ENCODE data around the gene COPG1. TPM values are rescaled to one million over a fixed set of nuclear protein-coding genes. Genes with fewer than 3 reads are reported as not detected.

COPG1 gene
- total and polyA plus RNA-seq, 2 of the 13 experiments (the other 11 are each of a cell fraction or from before 2014, with no cell fraction given): 98.6 to 166 TPM

DNA sequence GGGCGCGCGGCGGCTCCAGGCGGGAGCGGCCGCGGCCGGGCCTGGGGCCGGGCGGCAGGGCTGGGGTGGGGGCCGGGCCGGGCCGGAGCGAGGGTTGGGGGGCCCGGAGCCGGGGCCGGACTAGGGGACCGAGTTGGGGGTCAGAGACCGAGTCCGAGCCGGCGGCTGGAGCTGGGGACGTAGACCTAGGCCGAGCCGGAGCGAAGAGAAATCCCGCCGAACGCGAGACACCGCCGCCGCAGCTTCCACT is 66.5 kb downstream of the COPG1 start (continued):
- peak; percentile 75; the same call in 1 of the 2 replicates for TF ChIP-seq ZFX (CRISPR knock-in tag; IDR thresholded peaks at IDR 0.05; ENCODE audit: low read depth)
- no peak for TF ChIP-seq CCDC6 (CRISPR knock-in tag; IDR thresholded peaks at IDR 0.05)
- TF ChIP-seq, protein P1, sequence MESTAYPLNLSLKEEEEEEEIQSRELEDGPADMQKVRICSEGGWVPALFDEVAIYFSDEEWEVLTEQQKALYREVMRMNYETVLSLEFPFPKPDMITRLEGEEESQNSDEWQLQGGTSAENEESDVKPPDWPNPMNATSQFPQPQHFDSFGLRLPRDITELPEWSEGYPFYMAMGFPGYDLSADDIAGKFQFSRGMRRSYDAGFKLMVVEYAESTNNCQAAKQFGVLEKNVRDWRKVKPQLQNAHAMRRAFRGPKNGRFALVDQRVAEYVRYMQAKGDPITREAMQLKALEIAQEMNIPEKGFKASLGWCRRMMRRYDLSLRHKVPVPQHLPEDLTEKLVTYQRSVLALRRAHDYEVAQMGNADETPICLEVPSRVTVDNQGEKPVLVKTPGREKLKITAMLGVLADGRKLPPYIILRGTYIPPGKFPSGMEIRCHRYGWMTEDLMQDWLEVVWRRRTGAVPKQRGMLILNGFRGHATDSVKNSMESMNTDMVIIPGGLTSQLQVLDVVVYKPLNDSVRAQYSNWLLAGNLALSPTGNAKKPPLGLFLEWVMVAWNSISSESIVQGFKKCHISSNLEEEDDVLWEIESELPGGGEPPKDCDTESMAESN (CRISPR knock-in tag; conservative IDR thresholded peaks at IDR 0.05): no peak
- peak; percentile 57; the same call in 1 of the 2 replicates for TF ChIP-seq ZNF709 (CRISPR knock-in tag; IDR thresholded peaks at IDR 0.05)
- 0 out of 2 replicates have a peak, but pooled peaks have one; percentile 23 for TF ChIP-seq ZNF766 (CRISPR knock-in tag; IDR thresholded peaks at IDR 0.05; ENCODE audit: borderline replicate concordance)
- TF ChIP-seq, protein P2, sequence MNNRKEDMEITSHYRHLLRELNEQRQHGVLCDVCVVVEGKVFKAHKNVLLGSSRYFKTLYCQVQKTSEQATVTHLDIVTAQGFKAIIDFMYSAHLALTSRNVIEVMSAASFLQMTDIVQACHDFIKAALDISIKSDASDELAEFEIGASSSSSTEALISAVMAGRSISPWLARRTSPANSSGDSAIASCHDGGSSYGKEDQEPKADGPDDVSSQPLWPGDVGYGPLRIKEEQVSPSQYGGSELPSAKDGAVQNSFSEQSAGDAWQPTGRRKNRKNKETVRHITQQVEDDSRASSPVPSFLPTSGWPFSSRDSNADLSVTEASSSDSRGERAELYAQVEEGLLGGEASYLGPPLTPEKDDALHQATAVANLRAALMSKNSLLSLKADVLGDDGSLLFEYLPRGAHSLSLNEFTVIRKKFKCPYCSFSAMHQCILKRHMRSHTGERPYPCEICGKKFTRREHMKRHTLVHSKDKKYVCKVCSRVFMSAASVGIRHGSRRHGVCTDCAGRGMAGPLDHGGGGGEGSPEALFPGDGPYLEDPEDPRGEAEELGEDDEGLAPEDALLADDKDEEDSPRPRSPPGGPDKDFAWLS (CRISPR knock-in tag; IDR thresholded peaks at IDR 0.05; ENCODE audit: borderline replicate concordance): no peak
- TF ChIP-seq, protein P3, sequence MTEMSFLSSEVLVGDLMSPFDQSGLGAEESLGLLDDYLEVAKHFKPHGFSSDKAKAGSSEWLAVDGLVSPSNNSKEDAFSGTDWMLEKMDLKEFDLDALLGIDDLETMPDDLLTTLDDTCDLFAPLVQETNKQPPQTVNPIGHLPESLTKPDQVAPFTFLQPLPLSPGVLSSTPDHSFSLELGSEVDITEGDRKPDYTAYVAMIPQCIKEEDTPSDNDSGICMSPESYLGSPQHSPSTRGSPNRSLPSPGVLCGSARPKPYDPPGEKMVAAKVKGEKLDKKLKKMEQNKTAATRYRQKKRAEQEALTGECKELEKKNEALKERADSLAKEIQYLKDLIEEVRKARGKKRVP (CRISPR knock-in tag; IDR thresholded peaks at IDR 0.05): no peak
- no peak for TF ChIP-seq THAP11 (CRISPR knock-in tag; IDR thresholded peaks at IDR 0.05)
- TF ChIP-seq HNRNPH1 (optimal IDR thresholded peaks at IDR 0.05; ENCODE audit: low read depth, low read length): no peak
- TF ChIP-seq, protein P4, sequence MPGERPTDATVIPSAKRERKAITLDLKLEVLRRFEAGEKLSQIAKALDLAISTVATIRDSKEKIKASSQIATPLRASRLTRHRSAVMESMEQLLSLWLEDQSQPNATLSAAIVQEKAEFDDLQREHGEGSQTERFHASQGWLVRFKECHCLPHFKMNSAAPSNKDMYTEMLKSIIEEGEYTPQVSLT (CRISPR knock-in tag; IDR thresholded peaks at IDR 0.05; ENCODE audit: borderline replicate concordance, low read depth): 0 out of 2 replicates have a peak, but pooled peaks have one; percentile 62
- no peak for TF ChIP-seq ARHGAP35 (CRISPR knock-in tag; IDR thresholded peaks at IDR 0.05; ENCODE audit: borderline replicate concordance)
- TF ChIP-seq STAG1 (CRISPR knock-in tag; IDR thresholded peaks at IDR 0.05): no peak
- TF ChIP-seq TBL1XR1 (IDR thresholded peaks at IDR 0.05; ENCODE audit: borderline replicate concordance, low read length, partially characterized antibody): peak; percentile 48
- TF ChIP-seq DNMT1 (CRISPR knock-in tag; IDR thresholded peaks at IDR 0.05): no peak
- TF ChIP-seq MTA3 (CRISPR knock-in tag; IDR thresholded peaks at IDR 0.05): no peak
- no peak for TF ChIP-seq RBAK (CRISPR knock-in tag; IDR thresholded peaks at IDR 0.05)
- TF ChIP-seq HIVEP1 (CRISPR knock-in tag; IDR thresholded peaks at IDR 0.05): no peak
- TF ChIP-seq ZNF224 (CRISPR knock-in tag; IDR thresholded peaks at IDR 0.05): peak; percentile 19; the same call in 1 of the 2 replicates
- TF ChIP-seq ZBTB7B (CRISPR knock-in tag; IDR thresholded peaks at IDR 0.05): no peak
- peak; percentile 92 for TF ChIP-seq CBX1 (IDR thresholded peaks at IDR 0.05; ENCODE audit: low read depth)
- peak; percentile 85 for TF ChIP-seq CHD2 (IDR thresholded peaks at IDR 0.05; ENCODE audit: low read depth, low read length)
- no peak for TF ChIP-seq ETV6 (CRISPR knock-in tag; conservative IDR thresholded peaks at IDR 0.05)
- no peak for TF ChIP-seq MAFG (CRISPR knock-in tag; IDR thresholded peaks at IDR 0.05)
- TF ChIP-seq ZNF670 (CRISPR knock-in tag; IDR thresholded peaks at IDR 0.05; ENCODE audit: borderline replicate concordance): no peak
